ENCODE data around the gene SURF4. TPM values are rescaled to one million over a fixed set of nuclear protein-coding genes. Genes with fewer than 3 reads are reported as not detected.
"Not testable (repeated sequence)": the region's sequence is repeated elsewhere in the genome, so short reads cannot be mapped to it uniquely, and the experiment has no call there.

SURF4 gene
- total RNA-seq, 4 donors from 2014 or later: 84.2 to 114 (median 100) TPM

GRCh38 chr9:133341369-133342068 is 34.3 kb downstream of the SURF4 start:
- no peak overlapping the region for H3K4me3 ChIP-seq (ENCODE audit: low read depth, poor library complexity, severe bottlenecking)
- peak; percentile 46 to 91 for DNase-seq (ENCODE audit: low spot score in 2 of 2)
- 83 to 85% methylated on average over 13 to 15 of the region's 15 CpGs for WGBS, 2 donors
- intact Hi-C loops (cut with DNase I; ENCODE audit: low total_unique reads): no loop called here
- TF ChIP-seq POLR2A (IDR thresholded peaks at IDR 0.05): no peak

DNA sequence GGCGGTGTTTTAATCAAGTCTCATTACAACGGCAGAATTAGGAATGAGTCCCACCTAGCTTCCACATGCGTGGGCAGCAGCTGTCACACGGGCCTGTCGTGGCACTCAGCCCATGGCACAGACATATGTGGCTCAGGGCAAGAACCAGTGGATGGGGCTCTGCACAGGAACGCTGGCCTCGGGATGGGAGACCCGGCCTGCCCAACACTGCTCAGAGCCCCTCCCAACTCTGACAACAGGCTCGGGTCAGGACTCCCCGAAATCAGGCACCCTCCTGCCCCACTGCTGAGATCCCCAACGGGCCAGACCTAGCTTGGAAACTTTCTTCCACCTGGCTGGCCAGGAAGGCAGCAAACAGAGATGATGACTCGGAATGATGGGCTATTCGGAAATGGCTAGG is 34.9 kb downstream of the SURF4 start:
- TF ChIP-seq, protein P1, sequence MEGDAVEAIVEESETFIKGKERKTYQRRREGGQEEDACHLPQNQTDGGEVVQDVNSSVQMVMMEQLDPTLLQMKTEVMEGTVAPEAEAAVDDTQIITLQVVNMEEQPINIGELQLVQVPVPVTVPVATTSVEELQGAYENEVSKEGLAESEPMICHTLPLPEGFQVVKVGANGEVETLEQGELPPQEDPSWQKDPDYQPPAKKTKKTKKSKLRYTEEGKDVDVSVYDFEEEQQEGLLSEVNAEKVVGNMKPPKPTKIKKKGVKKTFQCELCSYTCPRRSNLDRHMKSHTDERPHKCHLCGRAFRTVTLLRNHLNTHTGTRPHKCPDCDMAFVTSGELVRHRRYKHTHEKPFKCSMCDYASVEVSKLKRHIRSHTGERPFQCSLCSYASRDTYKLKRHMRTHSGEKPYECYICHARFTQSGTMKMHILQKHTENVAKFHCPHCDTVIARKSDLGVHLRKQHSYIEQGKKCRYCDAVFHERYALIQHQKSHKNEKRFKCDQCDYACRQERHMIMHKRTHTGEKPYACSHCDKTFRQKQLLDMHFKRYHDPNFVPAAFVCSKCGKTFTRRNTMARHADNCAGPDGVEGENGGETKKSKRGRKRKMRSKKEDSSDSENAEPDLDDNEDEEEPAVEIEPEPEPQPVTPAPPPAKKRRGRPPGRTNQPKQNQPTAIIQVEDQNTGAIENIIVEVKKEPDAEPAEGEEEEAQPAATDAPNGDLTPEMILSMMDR (IDR thresholded peaks at IDR 0.05): no peak
- TF ChIP-seq POLR2A (IDR thresholded peaks at IDR 0.05): no peak
- DNase-seq (ENCODE audit: low spot score in 2 of 2): no peak
- 77 to 84% methylated on average over 10 to 13 of the region's 13 CpGs for WGBS, 2 donors
- intact Hi-C loops (cut with DNase I; ENCODE audit: low total_unique reads): no loop called here
- H3K4me3 ChIP-seq (ENCODE audit: low read depth, poor library complexity, severe bottlenecking): no peak overlapping the region

- intact Hi-C loops (cut with DNase I; ENCODE audit: low total_unique reads): no loop called here
- WGBS, 2 donors: 79 to 82% methylated on average over 3 of the region's 3 CpGs
Observed at GRCh38 chr9:133340256-133340655, 35.6 kb downstream of the SURF4 start.

DNA sequence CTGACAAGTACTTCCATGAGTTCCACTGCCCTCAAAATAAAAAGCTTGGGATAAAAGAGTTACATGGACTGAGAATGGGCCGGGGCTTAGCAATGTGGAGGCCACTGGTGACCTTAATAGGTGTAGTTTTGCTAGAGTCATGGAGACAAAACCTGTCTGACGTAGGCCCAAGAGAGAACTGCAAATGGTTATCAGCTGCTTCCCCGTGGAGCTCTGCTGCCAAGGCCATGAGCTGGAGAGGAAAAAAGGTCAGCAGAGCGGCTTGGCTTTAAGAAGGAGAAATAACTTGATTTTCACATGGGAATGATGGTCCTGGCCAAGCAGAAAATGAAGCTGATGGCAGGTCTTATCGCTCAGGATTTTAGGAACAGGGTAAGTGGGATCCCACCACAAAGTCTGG is 36.2 kb downstream of the SURF4 start:
- intact Hi-C loops (cut with DNase I; ENCODE audit: low total_unique reads): loop anchor here (10.0 kb wide), 1 partner anchor 155 kb away; no protein-coding TSS in a partner anchor
- no peak for TF ChIP-seq POLR2A (IDR thresholded peaks at IDR 0.05)
- TF ChIP-seq, protein P1 (IDR thresholded peaks at IDR 0.05): no peak
- 74 to 76% methylated on average over 5 of the region's 5 CpGs for WGBS, 2 donors
- no peak overlapping the region for H3K4me3 ChIP-seq (ENCODE audit: low read depth, poor library complexity, severe bottlenecking)
- no peak for DNase-seq (ENCODE audit: low spot score in 2 of 2)

More at GRCh38 chr9:133340256-133340655, 35.6 kb downstream of the SURF4 start:
- DNase-seq (ENCODE audit: low spot score in 2 of 2): no peak
- H3K4me3 ChIP-seq (ENCODE audit: low read depth, poor library complexity, severe bottlenecking): no peak overlapping the region
- TF ChIP-seq POLR2A (IDR thresholded peaks at IDR 0.05): no peak
- TF ChIP-seq, protein P1 (IDR thresholded peaks at IDR 0.05): no peak

DNA sequence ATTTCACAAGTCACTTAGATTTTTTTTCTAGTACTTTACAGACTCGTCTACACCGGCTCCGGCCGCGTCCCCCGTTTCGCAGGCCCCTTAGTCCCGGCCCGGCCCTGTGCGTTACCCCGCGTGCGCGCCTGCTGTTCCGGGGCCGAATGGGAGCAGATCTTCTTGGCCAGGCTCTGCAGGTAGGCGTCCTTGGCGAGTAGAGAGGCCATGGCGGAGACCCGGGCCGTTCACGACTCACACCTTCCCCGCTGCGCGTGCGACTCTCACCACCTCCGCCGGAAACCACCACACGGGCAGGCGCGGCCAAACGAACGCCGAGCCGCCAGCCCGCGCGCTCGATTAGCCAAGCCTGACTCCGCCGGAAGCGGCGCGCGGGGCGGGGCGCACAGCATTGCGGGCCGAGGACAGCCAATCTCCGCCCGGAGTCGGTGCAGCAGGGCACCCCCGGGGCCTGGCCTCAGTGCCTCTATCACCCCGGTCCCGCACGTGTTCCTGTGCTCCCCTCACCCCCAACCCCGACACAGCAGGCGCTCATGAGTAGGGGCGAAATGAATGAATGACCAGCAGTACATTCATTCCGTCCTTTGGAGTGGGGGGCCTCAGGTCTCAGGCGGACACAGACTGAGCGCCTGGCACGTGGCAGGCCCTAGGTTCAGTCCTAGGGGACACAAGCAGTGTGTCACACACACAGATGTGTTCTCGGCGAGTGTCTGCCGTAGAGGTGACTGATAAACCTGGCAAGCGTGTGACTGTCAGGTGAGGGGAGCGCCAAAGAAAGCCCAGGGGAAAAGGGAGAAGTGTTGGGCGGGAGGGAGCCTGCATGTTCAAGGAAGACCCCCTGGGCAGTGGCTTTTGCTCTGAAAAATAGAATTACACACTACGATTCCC is 39.7 kb downstream of the SURF4 start, which contains the start of gene SURF6:
Gene SURF6, minus strand, starts transcription at position 265 of the 888 bp plus-strand sequence. Its CDS starts 56 bp downstream, at position 209.
- TF ChIP-seq POLR2A (IDR thresholded peaks at IDR 0.05): no peak
- TF ChIP-seq, protein P1 (IDR thresholded peaks at IDR 0.05): no peak
- intact Hi-C loops (cut with DNase I; ENCODE audit: low total_unique reads): loop anchor here (10.0 kb wide), 1 partner anchor 151 kb away; no protein-coding TSS in a partner anchor
- WGBS, 2 donors: 5 to 6% methylated on average over 32 to 55 of the region's 70 CpGs
- peak; percentile 85 to 97 for DNase-seq (ENCODE audit: low spot score in 2 of 2)
- peak within 1 kb of the TSS; percentile 82 for H3K4me3 ChIP-seq (ENCODE audit: low read depth, poor library complexity, severe bottlenecking)

DNA sequence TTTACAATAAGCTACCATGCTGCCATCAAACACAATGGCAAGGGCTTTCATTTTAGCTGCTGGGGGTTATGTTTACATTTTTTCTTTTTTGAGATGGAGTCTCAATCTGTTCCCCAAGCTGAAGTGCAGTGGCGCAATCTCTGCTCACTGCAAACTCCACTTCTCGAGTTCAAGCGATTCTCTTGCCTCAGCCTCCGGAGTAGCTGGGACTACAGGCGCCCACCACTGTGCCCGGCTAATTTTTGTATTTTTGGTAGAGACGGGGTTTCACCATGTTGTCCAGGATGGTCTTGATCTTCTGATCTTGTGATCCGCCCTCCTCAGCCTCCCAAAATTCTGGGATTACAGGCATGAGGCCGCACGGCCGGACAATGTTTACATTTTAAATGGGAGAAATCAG is 41.0 kb downstream of the SURF4 start:
- DNase-seq (ENCODE audit: low spot score in 2 of 2): peak in 1 of 2 donors; percentile 67
- intact Hi-C loops (cut with DNase I; ENCODE audit: low total_unique reads): loop anchor here (10.0 kb wide), 1 partner anchor 150 kb away; no protein-coding TSS in a partner anchor
- H3K4me3 ChIP-seq (ENCODE audit: low read depth, poor library complexity, severe bottlenecking): not testable (repeated sequence)
- 84 to 86% methylated on average over 11 of the region's 11 CpGs for WGBS, 2 donors
